GM19238 (cell line): ENCODE measurements around the gene PHF21A.

Experiments used
- DNase-seq: peaks from one replicate; pipeline ENCODE4 v3.0.0; 2011; ENCODE audit warnings: low spot score; ENCODE audit not compliant: insufficient read length

PHF21A gene

DNA sequence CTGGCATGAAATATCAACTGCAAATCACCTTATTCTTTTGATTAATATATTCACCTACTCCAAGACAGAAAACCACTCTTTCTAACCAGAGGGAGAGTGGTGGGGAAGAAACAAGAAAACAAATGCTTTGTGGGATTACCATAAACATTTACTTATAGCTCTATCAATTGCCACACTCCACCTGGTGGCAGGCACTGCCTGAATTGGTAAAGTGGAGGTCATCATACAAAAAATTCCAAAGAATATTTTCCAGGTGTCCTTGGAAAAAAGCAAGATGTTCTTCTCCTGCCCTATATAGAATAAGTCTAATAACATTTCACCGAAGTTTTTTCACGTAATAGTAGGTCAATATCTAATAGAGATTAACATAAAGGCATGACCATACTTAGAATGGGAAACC is 45.3 kb downstream of the PHF21A start:
- no peak for DNase-seq

DNA sequence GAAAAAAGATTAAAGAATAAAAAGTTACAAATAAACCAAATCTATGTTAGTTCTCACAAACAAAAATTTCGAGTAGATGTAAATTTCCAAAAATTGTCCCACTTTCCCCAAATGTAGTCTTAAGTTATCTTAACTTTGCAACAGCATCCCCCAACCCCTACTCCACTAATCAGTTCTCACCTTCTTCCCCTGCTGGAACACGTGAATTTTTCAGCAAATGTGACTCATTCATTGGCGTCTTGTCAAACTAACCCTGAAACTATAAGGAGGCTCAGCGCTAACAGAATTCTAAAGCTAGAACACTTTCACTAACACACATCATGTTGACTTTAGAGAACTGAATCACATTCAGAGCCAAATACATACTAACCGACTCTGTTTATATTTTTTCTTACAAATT is 46.1 kb downstream of the PHF21A start:
- DNase-seq, result no peak

DNA sequence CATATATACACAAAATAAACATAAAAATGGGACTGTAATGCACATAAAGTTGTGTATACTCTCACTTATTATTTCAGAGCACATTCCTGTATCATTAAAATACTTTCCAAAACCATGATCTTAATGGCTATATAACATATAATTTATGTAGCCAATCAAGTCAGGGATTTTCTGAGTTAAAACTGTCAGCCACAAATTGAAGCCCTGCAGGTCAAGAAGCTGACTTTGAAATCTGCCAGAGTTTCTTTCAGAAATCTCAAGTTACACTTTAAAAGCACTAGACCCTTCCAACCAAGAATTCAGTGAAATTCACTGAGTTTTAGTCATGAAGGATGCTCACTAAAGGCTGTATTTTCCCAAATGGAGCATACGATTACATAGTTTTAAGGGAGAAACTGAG is 47.6 kb downstream of the PHF21A start:
- no peak for DNase-seq

DNA sequence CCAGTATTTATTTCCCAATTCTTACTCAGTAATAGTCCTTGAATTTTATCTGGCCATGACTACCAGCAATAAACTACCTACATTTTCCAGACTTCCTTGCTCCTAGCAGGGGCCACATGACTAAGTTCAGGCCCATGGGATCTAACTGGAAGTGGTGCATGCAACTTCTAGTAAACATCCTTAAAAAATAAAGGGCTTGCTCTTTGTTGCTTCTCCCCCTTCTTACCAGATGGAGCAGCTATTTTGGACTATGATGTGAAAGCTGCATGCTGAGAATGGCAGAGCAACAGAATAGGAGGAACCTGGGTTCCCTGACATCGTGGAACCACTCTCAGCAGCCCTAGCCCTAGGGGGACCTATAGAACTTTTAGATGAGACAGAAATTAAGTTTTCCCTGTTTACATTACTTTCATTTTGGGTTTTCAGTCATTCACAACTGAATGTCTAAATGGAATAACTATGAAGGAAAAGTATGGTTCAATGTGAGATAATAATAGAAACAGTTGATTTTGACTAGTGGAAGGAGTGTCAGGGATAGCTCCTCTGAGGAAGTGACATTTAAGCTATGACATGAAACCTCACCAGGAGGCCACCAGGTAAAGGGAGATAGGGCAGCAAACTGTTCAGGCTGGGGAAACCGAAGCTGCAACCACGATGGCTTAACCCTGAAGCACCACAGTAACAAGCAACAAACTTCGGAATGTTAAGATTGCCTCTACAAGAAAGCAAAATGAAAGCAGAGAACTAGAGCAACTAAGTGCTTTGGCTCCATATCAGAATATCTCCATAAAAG is 48.9 kb downstream of the PHF21A start:
- DNase-seq, result no peak

DNA sequence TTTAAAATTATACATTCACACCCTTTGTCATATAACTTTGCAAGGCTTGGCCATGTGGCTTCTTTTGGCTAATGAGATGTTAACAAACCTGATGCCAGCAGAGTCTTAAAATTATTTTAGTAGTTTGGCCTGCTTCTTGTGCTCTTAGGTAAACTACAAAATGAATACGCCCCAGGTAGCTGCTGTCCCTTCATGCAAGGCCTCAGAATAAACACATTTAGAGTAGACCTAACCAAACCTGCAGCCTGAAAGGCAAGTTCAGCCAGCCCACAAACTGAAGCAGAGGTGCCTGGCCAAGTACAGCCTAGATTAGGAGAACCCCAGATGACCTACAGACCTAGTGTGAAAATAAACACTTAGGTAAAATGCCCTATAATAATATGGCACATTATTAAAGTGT is 50.2 kb downstream of the PHF21A start:
- DNase-seq, result no peak

DNA sequence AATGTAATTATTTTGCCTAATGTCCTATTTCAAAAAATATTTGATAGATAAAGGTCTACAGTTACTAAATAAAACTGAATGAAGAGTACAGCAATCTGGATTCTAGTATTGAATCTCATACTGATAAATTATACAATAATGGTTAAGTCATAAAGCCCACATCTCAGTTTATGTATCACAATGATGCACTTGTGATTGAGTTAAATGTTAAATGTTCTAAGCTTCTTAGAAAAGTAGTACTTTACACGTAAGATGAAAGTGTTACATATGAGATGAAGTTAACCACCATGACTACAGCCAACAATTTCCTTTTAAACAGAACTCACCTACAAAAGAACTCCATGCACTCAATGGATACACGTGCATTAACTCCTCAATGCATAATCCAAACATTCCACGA is 51.7 kb downstream of the PHF21A start:
- DNase-seq, result no peak

DNA sequence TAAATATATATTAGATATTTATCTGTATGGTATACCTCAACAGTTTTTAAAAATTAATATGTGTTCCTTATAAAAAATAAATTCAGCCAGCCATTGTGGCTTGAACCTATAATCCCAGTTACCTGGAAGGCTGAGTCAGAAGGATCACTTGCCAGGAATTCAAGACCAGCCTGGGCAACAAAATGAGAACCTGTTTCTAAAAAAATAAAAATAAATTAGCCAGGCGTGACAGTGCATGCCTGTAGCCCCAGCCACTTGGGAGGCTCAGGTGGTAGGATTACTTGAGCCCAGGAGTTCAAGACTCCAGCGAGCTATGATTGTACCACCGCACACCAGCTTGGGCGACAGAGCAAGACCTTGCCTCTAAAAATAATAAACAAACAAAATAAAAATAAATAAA is 54.9 kb downstream of the PHF21A start:
- DNase-seq, result no peak

DNA sequence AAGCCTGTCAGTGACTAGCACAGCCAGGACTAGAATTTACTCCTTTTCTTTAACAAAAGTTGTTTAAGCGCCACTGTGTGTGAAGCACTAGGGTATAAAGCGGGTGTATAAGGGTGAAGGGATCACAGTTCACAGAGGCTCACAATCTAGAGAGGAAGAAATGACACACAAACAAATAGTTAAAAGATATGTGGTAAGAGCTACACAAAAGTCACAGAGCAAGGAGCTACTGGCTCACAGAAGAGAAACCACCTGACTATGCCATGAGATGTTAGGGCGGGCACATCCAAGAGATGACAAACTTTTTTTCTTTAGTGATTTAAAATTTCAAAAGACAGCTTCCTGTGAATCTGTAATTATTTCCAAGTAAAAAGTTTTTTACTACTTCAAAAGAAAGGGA is 55.6 kb downstream of the PHF21A start:
- no peak for DNase-seq

DNA sequence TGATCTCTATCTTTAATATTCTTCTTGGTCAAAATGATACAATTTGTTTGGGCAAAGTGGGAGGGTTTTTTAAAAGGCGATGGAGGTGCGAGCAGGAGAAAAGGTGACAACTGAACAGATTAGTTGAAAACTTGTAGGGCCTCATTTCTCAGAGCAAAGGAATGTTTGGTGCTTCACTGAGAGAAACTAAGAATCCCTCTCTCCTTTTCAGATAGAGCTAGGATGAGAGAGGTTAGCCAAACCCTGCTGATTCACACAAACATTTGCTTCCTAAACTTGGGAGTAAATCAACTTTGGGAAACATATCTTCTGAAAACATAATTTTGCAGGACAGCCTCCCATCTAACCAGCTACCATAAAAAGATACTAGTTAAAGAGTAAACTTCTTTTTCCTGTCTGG is 57.0 kb downstream of the PHF21A start:
- no peak for DNase-seq

DNA sequence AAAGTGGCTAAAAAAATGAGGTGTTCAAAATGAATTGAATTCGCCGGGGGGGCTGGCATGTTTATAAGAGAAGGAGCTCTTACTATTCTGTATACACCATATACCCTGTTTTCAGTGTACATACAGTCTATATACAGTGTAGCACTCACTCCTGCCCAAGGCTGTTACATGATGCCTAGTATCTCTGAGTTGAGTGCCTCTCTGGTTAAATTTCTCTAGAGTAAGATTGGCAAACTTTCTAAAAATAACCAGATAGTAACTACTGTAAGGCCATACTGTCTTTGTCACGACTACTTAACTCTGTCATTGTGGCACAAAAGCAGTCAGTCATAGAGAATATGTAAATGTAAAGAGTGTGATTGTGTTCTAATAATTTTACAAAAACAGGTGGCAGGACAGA is 58.1 kb downstream of the PHF21A start:
- DNase-seq, result no peak

DNA sequence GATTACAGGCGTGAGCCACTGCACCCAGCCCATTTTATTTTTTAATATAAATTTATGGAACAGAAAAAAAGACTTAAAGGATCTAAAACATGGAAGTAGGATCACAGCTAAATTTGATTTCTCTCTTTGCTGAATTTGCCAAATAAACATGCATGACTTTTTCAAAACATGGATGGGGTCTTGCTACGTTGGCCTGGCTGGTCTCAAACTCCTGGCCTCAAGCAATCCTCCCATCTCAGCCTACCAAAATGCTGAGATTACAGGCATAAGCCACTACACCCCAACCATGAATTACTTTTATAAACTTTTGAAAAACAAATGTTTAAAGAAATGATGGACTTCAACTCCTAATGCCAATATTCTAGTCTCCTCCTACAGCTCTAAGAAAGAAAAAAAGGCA is 61.2 kb downstream of the PHF21A start:
- DNase-seq, result no peak

DNA sequence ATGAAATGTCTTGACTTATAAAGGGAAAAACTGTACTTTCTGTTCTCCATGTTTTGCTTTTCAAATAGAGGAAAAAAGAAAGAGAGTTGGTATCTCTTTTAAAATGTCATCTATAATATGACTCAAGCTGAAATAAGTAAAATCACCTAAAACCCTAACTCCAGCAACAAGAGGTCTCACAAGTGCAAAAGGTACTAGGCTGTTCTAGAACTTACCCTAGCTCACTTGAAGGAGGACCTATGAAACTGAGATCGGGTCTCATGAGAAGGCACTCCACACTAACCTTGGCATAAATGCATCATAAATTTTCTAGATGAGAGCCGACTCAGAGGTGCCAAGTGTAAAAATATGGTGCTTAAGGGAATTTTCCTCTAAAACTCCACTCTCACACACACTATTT is 63.8 kb downstream of the PHF21A start:
- DNase-seq, result no peak

DNA sequence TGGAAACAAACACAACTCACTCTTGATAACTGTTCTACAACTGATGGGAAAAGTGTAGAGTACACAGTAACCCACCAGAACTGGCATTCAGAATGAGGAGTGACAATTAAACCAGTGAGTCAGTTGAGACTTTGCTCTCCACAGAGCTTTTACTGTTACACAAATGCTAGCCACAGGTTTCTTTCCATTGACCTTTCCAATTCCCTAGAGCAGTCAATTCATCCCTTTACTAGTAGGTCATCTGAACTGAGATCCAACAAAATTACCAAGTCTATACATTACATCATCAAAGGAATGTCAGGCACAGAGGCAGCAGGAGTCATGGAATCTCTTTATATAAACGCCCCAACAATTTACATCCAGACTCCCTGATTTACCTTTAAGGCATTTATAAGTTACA is 65.9 kb downstream of the PHF21A start:
- DNase-seq, result no peak

DNA sequence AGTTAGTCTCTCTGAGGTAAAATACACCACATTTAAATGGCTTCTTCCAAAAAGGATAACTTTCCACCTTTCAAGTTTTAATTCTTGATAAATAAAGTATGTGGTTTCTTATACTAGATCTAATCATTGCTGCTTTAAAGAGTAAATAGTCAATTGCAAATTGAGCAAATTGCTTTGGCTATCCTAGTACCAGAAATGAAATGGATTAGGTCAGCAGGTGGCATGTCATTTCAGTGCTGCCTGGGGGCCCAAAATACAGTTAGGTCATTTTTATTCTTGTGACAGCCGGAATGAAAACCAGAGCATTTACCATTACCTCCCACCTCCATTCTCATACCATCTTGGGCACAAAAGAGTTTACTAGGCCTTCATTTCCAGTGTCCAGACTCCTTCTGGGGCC is 70.2 kb downstream of the PHF21A start:
- DNase-seq, result no peak

DNA sequence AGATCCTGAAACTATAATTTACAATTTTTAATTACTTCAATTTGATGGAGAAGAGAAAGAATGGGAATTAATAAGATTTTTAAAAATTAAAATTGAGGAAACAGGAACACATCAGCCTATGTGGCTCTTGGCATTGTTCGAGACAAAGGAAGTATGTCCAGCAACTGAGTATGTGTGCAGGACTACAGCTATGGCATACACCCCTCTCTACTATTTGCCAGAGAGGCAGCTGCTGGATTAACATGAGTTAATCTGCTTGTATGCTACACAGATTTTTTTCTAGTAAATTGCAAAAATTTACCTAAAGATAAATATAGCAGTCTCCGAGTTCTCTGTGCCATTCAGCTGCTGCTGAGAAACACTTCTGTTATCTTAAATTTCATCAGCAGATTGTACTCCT is 70.6 kb downstream of the PHF21A start:
- no peak for DNase-seq

DNA sequence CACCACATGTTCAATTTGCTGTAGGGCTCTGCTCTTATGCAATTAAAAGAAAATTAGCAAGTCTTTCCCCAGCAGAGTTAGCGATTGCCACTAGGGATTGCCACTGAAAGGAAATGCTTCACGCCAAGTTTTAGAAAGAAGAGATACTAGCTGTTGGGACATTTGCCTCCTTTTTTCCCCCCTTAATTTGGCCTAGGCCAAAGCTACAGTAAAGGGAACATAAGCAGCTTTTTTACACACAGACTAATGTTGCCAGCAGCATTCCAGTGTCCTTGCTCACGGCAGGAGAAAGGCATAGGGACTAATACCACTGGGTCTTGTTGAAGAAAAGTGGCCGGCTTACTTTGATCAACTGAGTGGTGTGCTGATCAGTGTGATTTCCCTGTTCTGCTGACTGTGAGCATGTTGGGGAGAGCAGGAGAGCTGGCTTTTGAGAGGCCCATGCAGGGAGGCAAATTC is 71.2 kb downstream of the PHF21A start:
- DNase-seq, result no peak

DNA sequence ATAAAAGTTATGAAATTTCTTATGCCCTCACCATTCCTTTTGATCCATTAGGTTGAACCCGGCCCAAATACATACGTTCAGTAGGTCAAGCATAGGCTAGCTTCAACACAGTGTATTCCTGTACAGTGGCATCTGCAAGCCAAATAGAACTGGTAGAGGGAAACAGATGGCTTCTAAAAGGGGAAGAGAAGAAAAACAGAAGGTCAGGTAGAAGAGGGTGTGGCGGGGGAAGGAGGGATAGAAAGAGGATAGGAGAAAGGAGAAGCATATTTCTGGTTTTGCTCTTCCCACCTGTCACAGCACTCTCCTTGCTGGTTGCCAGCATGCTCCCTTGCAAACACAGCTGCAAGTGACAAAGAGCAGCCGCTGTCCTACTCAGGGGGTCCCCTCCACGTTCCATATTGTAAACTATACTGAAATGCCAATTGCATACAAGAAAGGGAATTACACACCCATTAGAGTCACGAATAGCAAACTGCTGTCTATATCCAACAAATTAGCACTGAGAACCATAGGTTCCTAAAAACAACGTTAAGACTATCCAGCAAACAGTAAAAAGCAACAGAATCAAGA is 71.8 kb downstream of the PHF21A start:
- no peak for DNase-seq

DNA sequence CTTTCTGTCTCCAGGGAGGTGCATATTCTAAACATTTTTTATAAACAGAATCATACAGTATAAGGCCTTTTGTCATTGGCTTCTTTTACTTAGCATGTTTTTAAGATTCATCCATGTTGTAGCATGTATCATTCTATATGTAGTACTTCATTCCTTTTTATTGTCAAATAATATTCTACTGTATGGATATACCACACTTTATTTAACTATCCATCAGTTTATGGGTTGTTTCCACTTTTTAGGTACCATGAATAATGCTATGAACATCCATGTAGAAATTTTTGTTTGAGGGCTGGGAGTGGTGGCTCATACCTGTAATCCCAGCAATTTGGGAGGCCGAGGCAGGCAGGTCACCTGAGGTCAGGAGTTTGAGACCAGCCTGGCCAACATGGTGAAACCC is 73.1 kb downstream of the PHF21A start:
- no peak for DNase-seq

DNA sequence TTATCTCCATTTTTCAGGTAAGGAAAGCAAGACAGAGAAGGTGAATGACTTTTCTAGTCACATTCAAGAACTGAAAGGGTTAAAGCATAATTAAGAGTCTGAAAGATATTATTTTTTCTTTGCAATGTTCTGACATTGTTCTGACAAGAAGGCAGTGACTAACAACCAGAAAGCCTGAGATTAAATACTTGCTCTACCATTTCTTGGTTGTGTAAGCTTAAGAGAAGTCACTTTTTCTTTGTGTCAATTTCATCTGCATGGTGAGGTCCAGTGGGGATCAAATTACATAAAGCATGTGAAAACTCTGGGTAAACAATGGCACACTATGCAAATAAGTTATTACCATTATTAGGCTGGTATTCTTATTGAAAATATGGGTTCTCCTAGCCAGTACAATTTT is 73.7 kb downstream of the PHF21A start:
- no peak for DNase-seq

DNA sequence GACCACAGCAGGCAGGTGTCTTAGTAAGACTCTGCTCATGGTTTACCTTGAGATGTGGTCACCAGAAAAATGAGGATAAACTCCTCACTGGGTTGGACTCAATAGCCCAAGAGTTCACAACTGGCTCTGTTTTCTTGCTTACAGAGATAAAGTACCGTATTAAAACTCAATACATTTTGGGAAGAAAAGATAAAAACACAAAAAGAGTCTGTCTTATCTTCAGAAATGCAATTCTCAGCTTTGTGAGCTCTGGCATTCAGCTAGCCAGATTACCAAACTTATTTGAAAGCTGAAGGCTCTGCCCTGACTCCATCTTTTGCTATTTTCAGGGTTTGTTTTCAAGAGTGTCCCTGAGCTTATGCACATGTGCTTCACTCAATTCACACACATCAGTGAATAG is 75.4 kb downstream of the PHF21A start:
- no peak for DNase-seq

DNA sequence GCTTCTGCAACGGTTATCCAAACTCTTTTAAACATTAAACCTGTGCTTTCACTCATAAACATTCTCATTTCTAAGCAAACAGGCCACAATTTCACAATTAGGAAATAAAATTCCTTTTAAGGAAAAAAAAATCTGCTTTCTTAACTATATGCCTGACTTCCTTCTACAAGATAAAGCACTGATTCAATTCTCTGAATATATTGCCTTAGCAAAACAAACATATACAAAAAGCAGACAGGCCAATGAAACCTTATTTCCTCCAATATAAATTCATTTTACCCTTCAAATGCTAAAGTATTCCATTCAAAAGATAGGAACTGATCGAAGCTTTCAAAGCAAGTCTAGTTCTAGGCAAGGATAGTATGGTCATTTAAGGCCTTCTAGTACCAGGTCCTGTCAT is 76.7 kb downstream of the PHF21A start:
- DNase-seq, result no peak

DNA sequence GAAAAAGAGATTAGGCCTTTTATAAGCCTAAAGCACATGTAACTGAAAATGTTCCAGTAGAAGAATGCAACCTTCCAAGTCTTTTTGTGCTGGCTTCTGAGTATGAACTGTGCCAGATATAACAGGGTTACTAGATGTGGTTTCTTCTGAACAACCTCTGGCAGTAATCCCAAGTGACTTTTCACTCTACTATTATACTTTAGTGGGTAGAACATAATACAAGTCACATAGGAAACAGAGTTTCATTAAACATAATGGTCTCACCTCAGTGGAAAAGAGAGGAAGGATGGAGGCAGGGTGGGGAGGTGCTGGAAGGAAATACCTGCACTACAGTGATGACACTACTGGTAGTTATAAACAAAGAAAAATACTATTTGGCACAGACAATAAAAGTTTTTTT is 81.3 kb downstream of the PHF21A start:
- no peak for DNase-seq

DNA sequence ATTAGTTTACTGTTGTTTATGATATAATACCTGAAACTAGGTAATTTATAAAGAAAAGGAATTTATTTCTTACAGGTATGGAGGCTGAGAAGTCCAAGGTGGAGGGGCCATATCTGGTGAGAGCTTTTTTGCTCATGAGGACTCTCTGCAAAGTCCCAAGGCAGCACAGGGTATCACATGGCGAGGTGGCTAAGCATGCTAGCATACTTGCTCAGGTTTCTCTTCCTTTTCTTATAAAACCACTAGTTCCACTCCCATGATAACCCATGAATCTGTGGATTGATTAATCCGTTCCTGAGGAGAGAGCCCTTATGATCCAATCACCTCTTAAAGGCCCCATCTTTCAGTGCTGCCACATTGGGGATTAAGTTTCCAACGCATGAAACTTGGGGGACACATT is 82.7 kb downstream of the PHF21A start:
- no peak for DNase-seq
